MM.1S (cell line): Measurements from ENCODE around the gene TRDMT1.

Experiments
- DNase-seq: peaks from one replicate; pipeline ENCODE4 v3.0.0-alpha.2; 2015
- H2AFZ ChIP-seq: fragments of 300-600 bp; sonication (generic); 2 replicates; pipeline ENCODE4 v1.6.0; 2016; ENCODE audit warnings: antibody characterized with exemption, low read length
- H3F3A ChIP-seq: fragments of 300-600 bp; sonication (generic); 2 replicates; pipeline ENCODE4 v1.6.1; 2016; ENCODE audit warnings: mild to moderate bottlenecking, antibody characterized with exemption, low read length, moderate library complexity, mixed read lengths; ENCODE audit not compliant: insufficient read depth
- H3K27ac ChIP-seq: fragments of 300-600 bp; sonication (generic); 2 replicates; pipeline ENCODE4 v1.5.1; 2016; ENCODE audit warnings: mild to moderate bottlenecking, low read length
- H3K27me3 ChIP-seq: fragments of 300-600 bp; sonication (generic); replicated peaks from 2 replicates; pipeline ENCODE4 v1.6.0; 2016; ENCODE audit warnings: low read length; ENCODE audit not compliant: insufficient read depth
- H3K36me3 ChIP-seq: fragments of 300-600 bp; sonication (generic); replicated peaks from 2 replicates; pipeline ENCODE4 v1.6.1; 2016; ENCODE audit warnings: mild to moderate bottlenecking, low read length, mixed read lengths; ENCODE audit not compliant: insufficient read depth
- H3K4me1 ChIP-seq: fragments of 300-600 bp; sonication (generic); 2 replicates; pipeline ENCODE4 v1.6.1; 2016; ENCODE audit warnings: low read length, mixed read lengths
- H3K4me2 ChIP-seq: fragments of 300-600 bp; sonication (generic); 2 replicates; pipeline ENCODE4 v1.6.0; 2016; ENCODE audit warnings: low read depth, low read length
- H3K4me3 ChIP-seq: fragments of 300-600 bp; sonication (generic); 2 replicates; pipeline ENCODE4 v1.5.1; 2016; ENCODE audit warnings: low read length, mixed read lengths
- H3K79me2 ChIP-seq: fragments of 300-600 bp; sonication (generic); 2 replicates; pipeline ENCODE4 v1.6.1; 2016; ENCODE audit warnings: mixed run types, low read length, mixed read lengths
- H3K9ac ChIP-seq: fragments of 300-600 bp; sonication (generic); 2 replicates; pipeline ENCODE4 v1.6.1; 2016; ENCODE audit warnings: low read length, mixed read lengths
- H3K9me2 ChIP-seq: fragments of 300-600 bp; sonication (generic); replicated peaks from 2 replicates; pipeline ENCODE4 v1.6.1; 2016; ENCODE audit warnings: mild to moderate bottlenecking, low read length, mixed read lengths; ENCODE audit not compliant: insufficient read depth
- H3K9me3 ChIP-seq: fragments of 300-600 bp; sonication (generic); replicated peaks from 2 replicates; pipeline ENCODE4 v1.6.1; 2016; ENCODE audit warnings: mild to moderate bottlenecking, low read length, mixed read lengths; ENCODE audit not compliant: insufficient read depth
- H4K20me1 ChIP-seq: fragments of 300-600 bp; sonication (generic); 2 replicates; pipeline ENCODE4 v1.6.1; 2016; ENCODE audit warnings: mild to moderate bottlenecking, low read length, moderate library complexity, mixed read lengths; ENCODE audit not compliant: insufficient read depth
- EZH2 ChIP-seq: fragments of 300-600 bp; sonication (generic); optimal IDR thresholded peaks from 2 replicates; pipeline ENCODE3; 2017; ENCODE audit warnings: low read depth, mild to moderate bottlenecking, antibody characterized with exemption, low read length, mixed read lengths
- EZH2phosphoT487 ChIP-seq: fragments of 300-600 bp; sonication (generic); IDR thresholded peaks from 2 replicates; pipeline ENCODE4 v1.6.1; 2018; ENCODE audit warnings: antibody characterized with exemption, low read length
- TF ChIP-seq, protein P1 (sequence below): fragments of 300-600 bp; sonication (generic); IDR thresholded peaks from 2 replicates; pipeline ENCODE4 v1.5.1; 2016; ENCODE audit warnings: antibody characterized with exemption, low read length, mixed read lengths

Gene TRDMT1

DNA sequence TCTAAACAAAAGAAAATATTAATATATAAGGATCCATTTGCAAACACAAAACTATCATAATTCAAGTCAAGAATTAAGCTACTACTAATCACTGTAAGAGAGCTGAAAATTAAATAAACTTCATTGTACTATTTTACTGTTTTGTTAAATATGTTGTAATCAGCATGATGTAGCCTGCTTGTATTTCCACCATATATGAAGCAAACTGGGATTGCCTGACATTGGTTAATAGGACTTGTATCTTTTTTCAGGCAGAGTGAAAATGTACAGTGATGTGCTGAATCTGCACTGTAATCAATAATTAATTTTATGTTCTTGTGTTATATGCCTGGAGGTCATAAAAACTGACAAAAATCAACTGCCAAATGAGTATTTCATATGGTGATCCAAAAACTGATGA, 25.4 kb downstream of the TRDMT1 start:
- H3K4me2 ChIP-seq, result no peak overlapping the region
- no peak for DNase-seq
- H3K4me3 ChIP-seq, result no peak overlapping the region
- H3K36me3 ChIP-seq, result no peaks in the 10 kb centered on the region
- H3K9me2 ChIP-seq, result no peaks in the 10 kb centered on the region
- no peak overlapping the region for H3K27ac ChIP-seq
- H3K27me3 ChIP-seq, result no peaks in the 10 kb centered on the region
- TF ChIP-seq EZH2 (no peak), EZH2phosphoT487 (no peak)
- TF ChIP-seq, protein P1, sequence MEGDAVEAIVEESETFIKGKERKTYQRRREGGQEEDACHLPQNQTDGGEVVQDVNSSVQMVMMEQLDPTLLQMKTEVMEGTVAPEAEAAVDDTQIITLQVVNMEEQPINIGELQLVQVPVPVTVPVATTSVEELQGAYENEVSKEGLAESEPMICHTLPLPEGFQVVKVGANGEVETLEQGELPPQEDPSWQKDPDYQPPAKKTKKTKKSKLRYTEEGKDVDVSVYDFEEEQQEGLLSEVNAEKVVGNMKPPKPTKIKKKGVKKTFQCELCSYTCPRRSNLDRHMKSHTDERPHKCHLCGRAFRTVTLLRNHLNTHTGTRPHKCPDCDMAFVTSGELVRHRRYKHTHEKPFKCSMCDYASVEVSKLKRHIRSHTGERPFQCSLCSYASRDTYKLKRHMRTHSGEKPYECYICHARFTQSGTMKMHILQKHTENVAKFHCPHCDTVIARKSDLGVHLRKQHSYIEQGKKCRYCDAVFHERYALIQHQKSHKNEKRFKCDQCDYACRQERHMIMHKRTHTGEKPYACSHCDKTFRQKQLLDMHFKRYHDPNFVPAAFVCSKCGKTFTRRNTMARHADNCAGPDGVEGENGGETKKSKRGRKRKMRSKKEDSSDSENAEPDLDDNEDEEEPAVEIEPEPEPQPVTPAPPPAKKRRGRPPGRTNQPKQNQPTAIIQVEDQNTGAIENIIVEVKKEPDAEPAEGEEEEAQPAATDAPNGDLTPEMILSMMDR, result no peak
- no peaks in the 10 kb centered on the region for H3K9me3 ChIP-seq
- H3K9ac ChIP-seq, result no peak overlapping the region
- no peaks in the 10 kb centered on the region for H3K79me2 ChIP-seq
- H3K4me1 ChIP-seq, result no peaks in the 10 kb centered on the region
- no peaks in the 10 kb centered on the region for H4K20me1 ChIP-seq
- no peak overlapping the region for H2AFZ ChIP-seq
- no peaks in the 10 kb centered on the region for H3F3A ChIP-seq

- H2AFZ ChIP-seq, result no peak overlapping the region
- no peak overlapping the region for H3K4me2 ChIP-seq
These were observed 25.9 kb downstream of the TRDMT1 start for GRCh38 chr10:17175551-17175950.

GRCh38 chr10:17174626-17175025, 26.8 kb downstream of the TRDMT1 start:
- no peak overlapping the region for H3K27ac ChIP-seq
- no peaks in the 10 kb centered on the region for H4K20me1 ChIP-seq
- DNase-seq, result no peak
- no peaks in the 10 kb centered on the region for H3K9me3 ChIP-seq
- TF ChIP-seq EZH2phosphoT487 (no peak), EZH2 (no peak)
- TF ChIP-seq, protein P1, result no peak
- no peak overlapping the region for H2AFZ ChIP-seq
- no peaks in the 10 kb centered on the region for H3K79me2 ChIP-seq
- H3K27me3 ChIP-seq, result no peaks in the 10 kb centered on the region
- no peak overlapping the region for H3K4me2 ChIP-seq
- H3K4me1 ChIP-seq, result no peaks in the 10 kb centered on the region
- no peaks in the 10 kb centered on the region for H3K36me3 ChIP-seq
- no peaks in the 10 kb centered on the region for H3K9me2 ChIP-seq
- no peak overlapping the region for H3K9ac ChIP-seq
- H3K4me3 ChIP-seq, result no peak overlapping the region
- no peaks in the 10 kb centered on the region for H3F3A ChIP-seq

More at GRCh38 chr10:17175551-17175950, 25.9 kb downstream of the TRDMT1 start:
- no peaks in the 10 kb centered on the region for H3K9me3 ChIP-seq
- H4K20me1 ChIP-seq, result no peaks in the 10 kb centered on the region
- no peaks in the 10 kb centered on the region for H3K4me1 ChIP-seq
- DNase-seq, result no peak
- no peaks in the 10 kb centered on the region for H3F3A ChIP-seq
- H3K79me2 ChIP-seq, result no peaks in the 10 kb centered on the region
- H3K27me3 ChIP-seq, result no peaks in the 10 kb centered on the region
- no peak overlapping the region for H3K27ac ChIP-seq
- no peaks in the 10 kb centered on the region for H3K36me3 ChIP-seq
- no peak overlapping the region for H3K4me3 ChIP-seq
- no peak overlapping the region for H3K9ac ChIP-seq
- H3K9me2 ChIP-seq, result no peaks in the 10 kb centered on the region
- TF ChIP-seq EZH2, result no peak
- TF ChIP-seq, protein P1, result no peak
- TF ChIP-seq EZH2phosphoT487, result no peak
